ENCODE measurements around the gene FFAR2. TPM values are rescaled to one million over a fixed set of nuclear protein-coding genes. Genes with fewer than 3 reads are reported as not detected.

FFAR2 gene
- total and polyA plus RNA-seq, 7 experiments from 2014 or later = 2.2 to 7.1 TPM; not detected in 5

DNA sequence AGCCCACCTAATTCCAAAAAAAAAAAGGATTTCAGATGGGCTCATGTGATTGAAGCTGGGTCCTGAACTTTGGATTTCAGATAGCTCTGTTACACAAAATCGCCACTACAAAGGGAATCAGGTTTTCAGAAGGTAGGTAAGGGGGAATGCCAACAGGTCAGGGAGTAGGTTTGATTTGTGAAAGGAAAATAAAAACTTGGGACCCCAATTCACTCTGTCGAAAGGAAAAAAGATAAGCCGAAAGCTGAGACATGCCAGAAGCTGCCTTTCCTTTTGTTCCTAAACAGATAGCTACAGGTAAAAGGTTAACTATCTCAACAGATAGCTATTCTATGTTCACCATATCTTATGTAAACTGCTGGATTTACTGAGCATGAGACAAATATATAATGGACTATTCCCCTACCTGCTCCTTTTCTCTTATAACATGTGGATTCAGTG lies 38.2 kb downstream of the FFAR2 start:
- no peaks in the 10 kb centered on the region for H3K4me1 ChIP-seq (ENCODE audit: control insufficient read depth in 2 of 2, insufficient read depth in 2 of 2, low read length in 2 of 2)
- Mint-ChIP-seq H3K36me3 (no peaks in the 10 kb centered on the region), H3K4me3 (no peak overlapping the region), H3K9me3 (no peaks in the 10 kb centered on the region), H3K27ac (no peak overlapping the region), H3K4me1 (peaks cover 0 to 6% (median 0%) of the 10 kb centered on the region in 7 donors), H3K27me3 (peaks cover 0 to 29% (median 0%) of the 10 kb centered on the region in 5 donors)
- no peak for DNase-seq
- ATAC-seq = no peak
- no peak overlapping the region for H3K27ac ChIP-seq (ENCODE audit: low read depth, low read length)
- H3K9me3 ChIP-seq (ENCODE audit: control insufficient read depth in 2 of 3, low read length in 3 of 3) = no peaks in the 10 kb centered on the region
- intact Hi-C loops (cut with micrococcal nuclease) = no loop called here
- H3K36me3 ChIP-seq (ENCODE audit: control insufficient read depth in 2 of 3, insufficient read depth in 3 of 3, low read length in 3 of 3) = no peaks in the 10 kb centered on the region
- CTCF ChIA-PET = no interaction called here
- H3K27me3 ChIP-seq (ENCODE audit: control insufficient read depth in 2 of 2, insufficient read depth in 2 of 2, low read length in 2 of 2) = no peaks in the 10 kb centered on the region
- H3K4me3 ChIP-seq (ENCODE audit: low read length) = no peak overlapping the region
- POLR2A ChIA-PET = no interaction called here

DNA sequence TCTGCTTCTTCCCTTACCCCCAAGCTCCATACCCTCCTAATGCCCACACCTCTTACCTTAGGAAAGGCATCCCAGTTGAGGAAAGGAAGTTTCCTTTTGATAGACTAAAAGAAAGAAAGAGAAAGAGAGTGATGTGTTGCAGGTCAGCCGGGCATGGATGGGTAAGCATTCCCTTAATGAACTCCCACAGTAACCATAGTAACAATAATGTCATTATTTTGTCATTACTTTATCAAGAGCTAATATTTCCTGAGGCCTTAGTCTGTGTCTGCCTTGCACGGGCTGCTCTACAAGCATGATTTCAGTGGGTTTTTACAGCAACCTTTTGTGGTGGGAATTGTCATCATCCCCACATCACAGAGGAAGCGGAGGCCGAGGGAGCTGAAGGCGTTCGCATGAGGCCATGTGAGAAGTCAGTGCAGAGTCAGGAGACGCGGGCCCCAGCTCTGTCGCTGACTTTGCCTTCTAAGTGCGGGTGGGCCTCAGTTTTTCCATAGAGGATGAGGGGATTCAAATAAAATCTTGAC lies 39.7 kb downstream of the FFAR2 start:
- ChIA-PET POLR2A (no interaction called here), CTCF (interaction anchor here (0.5 to 1.2 kb wide), 5 partner anchors 9 to 285 kb away, joined by 3 to 5 read pairs (median 3); no protein-coding TSS in a partner anchor)
- Histone ChIP-seq H3K4me3 (ENCODE audit: low read length) (no peak overlapping the region), H3K9me3 (ENCODE audit: control insufficient read depth in 2 of 3, low read length in 3 of 3) (no peaks in the 10 kb centered on the region), H3K27me3 (ENCODE audit: control insufficient read depth in 2 of 2, insufficient read depth in 2 of 2, low read length in 2 of 2) (no peaks in the 10 kb centered on the region), H3K36me3 (ENCODE audit: control insufficient read depth in 2 of 3, insufficient read depth in 3 of 3, low read length in 3 of 3) (no peaks in the 10 kb centered on the region), H3K27ac (ENCODE audit: low read depth, low read length) (no peak overlapping the region), H3K4me1 (ENCODE audit: control insufficient read depth in 2 of 2, insufficient read depth in 2 of 2, low read length in 2 of 2) (no peaks in the 10 kb centered on the region)
- ATAC-seq = no peak
- DNase-seq = no peak
- Mint-ChIP-seq H3K4me3 (no peak overlapping the region), H3K9me3 (no peaks in the 10 kb centered on the region), H3K27me3 (peaks cover 0 to 36% (median 0%) of the 10 kb centered on the region in 5 donors), H3K27ac (peak overlapping the region in 1 of 9 donors; percentile 8), H3K36me3 (no peaks in the 10 kb centered on the region), H3K4me1 (peaks cover 0 to 6% (median 0%) of the 10 kb centered on the region in 7 donors)
- intact Hi-C loops (cut with micrococcal nuclease) = no loop called here

DNA sequence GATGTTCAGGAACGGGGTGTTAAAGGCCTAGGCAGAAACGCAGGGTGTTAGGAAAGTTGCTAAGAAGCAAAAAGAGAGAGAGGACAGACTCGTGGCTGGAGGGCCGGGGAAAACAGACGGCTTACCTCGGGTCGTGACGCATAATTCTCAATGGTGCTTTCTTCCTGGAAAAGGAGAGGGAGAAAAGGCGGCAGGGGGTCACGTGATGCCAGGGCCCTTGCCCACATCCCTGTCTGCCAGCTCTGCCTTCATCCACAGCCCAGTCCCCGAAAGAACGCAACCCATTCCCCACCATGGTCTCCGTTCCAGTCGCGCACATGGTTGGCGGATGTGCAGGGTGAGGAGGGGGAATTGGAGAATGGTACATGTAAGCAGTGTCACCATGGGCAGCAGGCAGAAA lies 40.6 kb downstream of the FFAR2 start:
- ChIA-PET POLR2A (no interaction called here), CTCF (interaction anchor here (1.0 kb wide), 1 partner anchor 8 kb away, joined by 5 read pairs; no protein-coding TSS in a partner anchor)
- H3K9me3 Mint-ChIP-seq = no peaks in the 10 kb centered on the region

DNA sequence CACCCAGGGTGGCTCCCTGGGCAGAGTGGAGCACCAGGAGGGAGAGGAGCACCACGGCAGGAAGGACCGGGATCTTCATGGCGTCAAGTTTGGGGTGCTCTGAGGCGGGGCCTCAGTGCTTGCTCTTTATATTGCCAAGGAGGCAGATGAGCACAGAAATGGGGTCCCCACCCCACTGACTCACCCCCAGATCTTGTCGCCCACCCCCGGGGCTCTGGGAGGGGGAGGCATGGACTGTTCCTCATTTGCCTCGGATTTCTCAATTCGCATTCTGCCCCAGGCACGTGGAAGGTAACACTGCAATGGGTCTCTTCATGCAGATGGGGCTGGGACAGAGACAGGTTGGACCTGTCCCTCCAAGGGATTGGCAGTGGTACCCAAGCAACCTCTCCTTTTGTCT lies 42.3 kb downstream of the FFAR2 start, which contains the start of gene KRTDAP:
TSS of gene KRTDAP (minus strand) at position 101 of the 400 bp plus-strand sequence. CDS start at position 79, 22 bp downstream.
- Histone ChIP-seq H3K36me3 (ENCODE audit: control insufficient read depth in 2 of 3, insufficient read depth in 3 of 3, low read length in 3 of 3) (no peaks in the 10 kb centered on the region), H3K27me3 (ENCODE audit: control insufficient read depth in 2 of 2, insufficient read depth in 2 of 2, low read length in 2 of 2) (no peaks in the 10 kb centered on the region), H3K4me1 (ENCODE audit: control insufficient read depth in 2 of 2, insufficient read depth in 2 of 2, low read length in 2 of 2) (no peaks in the 10 kb centered on the region), H3K27ac (ENCODE audit: low read depth, low read length) (no peak within 1 kb of the TSS), H3K4me3 (ENCODE audit: low read length) (no peak within 1 kb of the TSS), H3K9me3 (ENCODE audit: control insufficient read depth in 2 of 3, low read length in 3 of 3) (no peaks in the 10 kb centered on the region)
- Mint-ChIP-seq H3K9me3 (no peaks in the 10 kb centered on the region), H3K27ac (no peak within 1 kb of the TSS), H3K27me3 (peaks cover 0 to 26% (median 0%) of the 10 kb centered on the region in 5 donors), H3K4me3 (no peak within 1 kb of the TSS), H3K4me1 (peaks cover 0 to 7% (median 4%) of the 10 kb centered on the region in 7 donors), H3K36me3 (no peaks in the 10 kb centered on the region)
- ChIA-PET POLR2A (no interaction called here), CTCF (interaction anchor here (1.1 to 1.6 kb wide), 3 partner anchors 16 to 137 kb away, joined by 3 to 4 read pairs (median 3); no protein-coding TSS in a partner anchor)
- ATAC-seq (no peak), DNase-seq (no peak)
- intact Hi-C loops (cut with micrococcal nuclease) = loop anchor here in 1 of 2 donors (10.0 kb wide), 1 partner anchor 426 kb away; no protein-coding TSS in a partner anchor

More for the DNA sequence above, 40.6 kb downstream of the FFAR2 start:
- Histone ChIP-seq H3K27me3 (ENCODE audit: control insufficient read depth in 2 of 2, insufficient read depth in 2 of 2, low read length in 2 of 2) (no peaks in the 10 kb centered on the region), H3K4me1 (ENCODE audit: control insufficient read depth in 2 of 2, insufficient read depth in 2 of 2, low read length in 2 of 2) (no peaks in the 10 kb centered on the region), H3K36me3 (ENCODE audit: control insufficient read depth in 2 of 3, insufficient read depth in 3 of 3, low read length in 3 of 3) (no peaks in the 10 kb centered on the region), H3K27ac (ENCODE audit: low read depth, low read length) (no peak overlapping the region), H3K4me3 (ENCODE audit: low read length) (no peak overlapping the region), H3K9me3 (ENCODE audit: control insufficient read depth in 2 of 3, low read length in 3 of 3) (no peaks in the 10 kb centered on the region)
- ATAC-seq (no peak), DNase-seq (no peak)
- H3K36me3 Mint-ChIP-seq = no peaks in the 10 kb centered on the region
- H3K4me3 Mint-ChIP-seq = no peak overlapping the region
- intact Hi-C loops (cut with micrococcal nuclease) = no loop called here
- H3K27me3 Mint-ChIP-seq = peaks cover 0 to 34% (median 0%) of the 10 kb centered on the region in 5 donors
- H3K27ac Mint-ChIP-seq = no peak overlapping the region
- H3K4me1 Mint-ChIP-seq = peaks cover 0 to 6% (median 0%) of the 10 kb centered on the region in 7 donors

DNA sequence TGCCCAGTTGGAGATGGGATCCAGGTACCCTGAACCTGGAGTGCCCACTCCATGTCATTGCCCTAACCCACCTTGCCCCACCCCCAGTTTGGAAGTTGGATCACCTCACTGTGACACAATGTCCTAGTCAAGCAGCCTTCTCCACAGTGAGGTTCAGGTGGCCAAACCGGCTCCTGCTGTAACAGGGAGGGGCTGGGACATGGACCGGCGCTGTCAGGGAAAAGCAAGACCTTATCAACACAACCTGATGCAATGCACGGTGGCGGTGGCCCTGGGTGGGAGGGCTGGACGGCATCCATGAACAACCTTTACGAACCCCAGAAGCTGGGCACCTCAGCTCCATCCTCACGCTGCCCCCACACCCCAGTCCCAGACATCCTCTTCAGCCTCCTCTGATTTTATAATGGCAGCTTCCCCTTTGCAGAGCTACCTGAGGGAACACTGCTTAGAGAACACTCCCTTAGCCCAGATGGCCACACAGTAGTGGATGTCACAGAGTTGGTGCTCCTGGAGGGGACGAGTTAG lies 43.8 kb downstream of the FFAR2 start:
- POLR2A ChIA-PET = interaction anchor here (0.6 kb wide), 1 partner anchor 455 kb away, joined by 4 read pairs; no protein-coding TSS in a partner anchor
- Mint-ChIP-seq H3K4me3 (no peak overlapping the region), H3K9me3 (no peaks in the 10 kb centered on the region), H3K27ac (no peak overlapping the region), H3K27me3 (peaks cover 0 to 21% (median 0%) of the 10 kb centered on the region in 5 donors), H3K4me1 (peaks cover 0 to 9% (median 6%) of the 10 kb centered on the region in 7 donors), H3K36me3 (no peaks in the 10 kb centered on the region)
- DNase-seq (no peak), ATAC-seq (no peak)
- CTCF ChIA-PET = interaction anchor here (0.5 to 1.6 kb wide), 3 partner anchors 15 to 139 kb away, joined by 3 to 4 read pairs (median 3); no protein-coding TSS in a partner anchor
- Histone ChIP-seq H3K27ac (ENCODE audit: low read depth, low read length) (no peak overlapping the region), H3K27me3 (ENCODE audit: control insufficient read depth in 2 of 2, insufficient read depth in 2 of 2, low read length in 2 of 2) (no peaks in the 10 kb centered on the region), H3K4me3 (ENCODE audit: low read length) (no peak overlapping the region), H3K36me3 (ENCODE audit: control insufficient read depth in 2 of 3, insufficient read depth in 3 of 3, low read length in 3 of 3) (no peaks in the 10 kb centered on the region), H3K9me3 (ENCODE audit: control insufficient read depth in 2 of 3, low read length in 3 of 3) (no peaks in the 10 kb centered on the region), H3K4me1 (ENCODE audit: control insufficient read depth in 2 of 2, insufficient read depth in 2 of 2, low read length in 2 of 2) (no peaks in the 10 kb centered on the region)
- intact Hi-C loops (cut with micrococcal nuclease) = loop anchor here in 1 of 2 donors (10.0 kb wide), 1 partner anchor 427 kb away; no protein-coding TSS in a partner anchor

DNA sequence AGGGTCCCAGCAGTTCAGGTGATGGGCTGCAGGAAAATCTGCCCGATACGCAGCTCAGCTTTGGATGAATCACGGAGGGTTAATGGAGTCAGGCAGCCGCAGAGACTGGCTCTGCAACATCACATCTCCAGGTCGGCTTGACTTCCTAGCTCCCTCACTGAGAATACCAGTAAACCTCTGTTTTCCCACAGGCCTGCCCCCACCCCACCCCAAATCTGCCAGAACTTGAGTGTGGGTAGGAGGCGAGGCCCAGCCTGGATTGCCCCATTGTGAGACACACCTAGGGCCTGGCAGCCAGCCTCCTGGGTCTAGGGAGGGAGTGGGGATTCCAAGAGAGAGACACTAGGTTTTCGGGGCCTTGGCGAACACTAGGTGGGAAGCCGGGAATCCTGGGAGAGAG lies 45.9 kb downstream of the FFAR2 start:
- Histone ChIP-seq H3K4me1 (ENCODE audit: control insufficient read depth in 2 of 2, insufficient read depth in 2 of 2, low read length in 2 of 2) (no peaks in the 10 kb centered on the region), H3K36me3 (ENCODE audit: control insufficient read depth in 2 of 3, insufficient read depth in 3 of 3, low read length in 3 of 3) (no peaks in the 10 kb centered on the region), H3K4me3 (ENCODE audit: low read length) (no peak overlapping the region), H3K9me3 (ENCODE audit: control insufficient read depth in 2 of 3, low read length in 3 of 3) (no peaks in the 10 kb centered on the region), H3K27me3 (ENCODE audit: control insufficient read depth in 2 of 2, insufficient read depth in 2 of 2, low read length in 2 of 2) (no peaks in the 10 kb centered on the region), H3K27ac (ENCODE audit: low read depth, low read length) (no peak overlapping the region)
- H3K9me3 Mint-ChIP-seq = no peaks in the 10 kb centered on the region
- no peak overlapping the region for H3K4me3 Mint-ChIP-seq
- DNase-seq (no peak), ATAC-seq (no peak)
- peaks cover 0 to 17% (median 0%) of the 10 kb centered on the region in 5 donors for H3K27me3 Mint-ChIP-seq
- no peak overlapping the region for H3K27ac Mint-ChIP-seq
- H3K4me1 Mint-ChIP-seq = peaks cover 0 to 9% (median 6%) of the 10 kb centered on the region in 7 donors
- ChIA-PET POLR2A (no interaction called here), CTCF (interaction anchor here (0.7 to 1.3 kb wide), 2 partner anchors 31 to 141 kb away, joined by 3 read pairs; no protein-coding TSS in a partner anchor)
- no peaks in the 10 kb centered on the region for H3K36me3 Mint-ChIP-seq
- intact Hi-C loops (cut with micrococcal nuclease) = loop anchor here in 1 of 2 donors (10.0 kb wide), 1 partner anchor 429 kb away; no protein-coding TSS in a partner anchor
